HL-60 (cell line): ENCODE results near the gene TRERF1.

Source experiments
- DNase-seq, 2 experiments: peaks; one replicate each; pipeline ENCODE4 v3.0.0-alpha.2; 2010 to 2020; ENCODE audit warnings: low read depth in 1 of 2, low spot score in 1 of 2
- H3K27ac ChIP-seq: fragments of 250-450 bp; sonication (Bioruptor Pico); replicated peaks from 2 replicates; pipeline ENCODE4 v1.5.1; 2020; ENCODE audit warnings: mild to moderate bottlenecking, moderate library complexity
- H3K27me3 ChIP-seq: fragments of 250-450 bp; sonication (Bioruptor Pico); 2 replicates; pipeline ENCODE4 v1.5.1; 2021; ENCODE audit warnings: mild to moderate bottlenecking, moderate library complexity; ENCODE audit not compliant: insufficient read depth, poor library complexity, severe bottlenecking
- H3K4me3 ChIP-seq: replicated peaks from 2 replicates; pipeline ENCODE4 v1.5.1; 2011; ENCODE audit warnings: mild to moderate bottlenecking, control low read depth, low read length; ENCODE audit not compliant: insufficient read depth
- GABPA ChIP-seq: IDR thresholded peaks from 2 replicates; pipeline ENCODE4 v1.6.1; 2012; ENCODE audit warnings: low read depth
- POLR2AphosphoS5 ChIP-seq: IDR thresholded peaks from 2 replicates; pipeline ENCODE4 v1.6.1; 2012; ENCODE audit warnings: low read depth
- SPI1 ChIP-seq: IDR thresholded peaks from 2 replicates; pipeline ENCODE4 v1.6.1; 2012; ENCODE audit warnings: low read depth, mild to moderate bottlenecking, borderline replicate concordance
- TF ChIP-seq, protein P1 (sequence below): IDR thresholded peaks from one replicate; pipeline ENCODE4 v1.5.1; 2011; ENCODE audit warnings: low read length, control low read depth, inconsistent platforms; ENCODE audit not compliant: insufficient read depth
- TF ChIP-seq, protein P2 (sequence below): IDR thresholded peaks from 2 replicates; pipeline ENCODE4 v1.6.1; 2012; ENCODE audit warnings: low read depth; ENCODE audit not compliant: insufficient replicate concordance

TRERF1 gene

DNA sequence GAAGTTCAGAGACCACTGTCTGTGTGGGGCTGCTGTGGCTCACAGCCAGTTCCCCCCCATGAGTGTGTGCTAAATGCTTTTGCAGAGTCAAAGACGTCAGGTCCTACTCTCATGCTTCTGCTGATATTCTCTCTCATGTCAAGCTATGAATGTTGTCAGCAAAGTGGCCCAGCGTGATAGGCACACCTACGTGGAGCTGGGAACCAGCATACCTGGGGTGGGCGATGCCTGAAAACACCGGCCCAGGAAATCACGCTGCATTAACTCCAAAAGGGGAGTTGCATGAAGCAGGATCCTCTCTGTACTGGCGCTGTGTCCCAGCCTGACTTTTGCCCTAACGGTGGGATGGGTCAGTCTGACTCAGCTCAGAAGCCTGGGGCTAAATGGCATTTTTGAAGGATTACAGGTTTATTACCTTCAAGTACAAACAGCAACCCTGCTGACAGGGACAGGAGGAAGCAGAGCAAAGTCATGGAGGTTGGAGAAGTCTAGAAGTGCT is 225.0 kb downstream of the TRERF1 start:
- Histone ChIP-seq H3K4me3 (no peak overlapping the region), H3K27me3 (no peaks in the 10 kb centered on the region), H3K27ac (no peak overlapping the region)
- TF ChIP-seq, protein P1, sequence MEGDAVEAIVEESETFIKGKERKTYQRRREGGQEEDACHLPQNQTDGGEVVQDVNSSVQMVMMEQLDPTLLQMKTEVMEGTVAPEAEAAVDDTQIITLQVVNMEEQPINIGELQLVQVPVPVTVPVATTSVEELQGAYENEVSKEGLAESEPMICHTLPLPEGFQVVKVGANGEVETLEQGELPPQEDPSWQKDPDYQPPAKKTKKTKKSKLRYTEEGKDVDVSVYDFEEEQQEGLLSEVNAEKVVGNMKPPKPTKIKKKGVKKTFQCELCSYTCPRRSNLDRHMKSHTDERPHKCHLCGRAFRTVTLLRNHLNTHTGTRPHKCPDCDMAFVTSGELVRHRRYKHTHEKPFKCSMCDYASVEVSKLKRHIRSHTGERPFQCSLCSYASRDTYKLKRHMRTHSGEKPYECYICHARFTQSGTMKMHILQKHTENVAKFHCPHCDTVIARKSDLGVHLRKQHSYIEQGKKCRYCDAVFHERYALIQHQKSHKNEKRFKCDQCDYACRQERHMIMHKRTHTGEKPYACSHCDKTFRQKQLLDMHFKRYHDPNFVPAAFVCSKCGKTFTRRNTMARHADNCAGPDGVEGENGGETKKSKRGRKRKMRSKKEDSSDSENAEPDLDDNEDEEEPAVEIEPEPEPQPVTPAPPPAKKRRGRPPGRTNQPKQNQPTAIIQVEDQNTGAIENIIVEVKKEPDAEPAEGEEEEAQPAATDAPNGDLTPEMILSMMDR: no peak
- peak; percentile 27; the same call in 1 of the 2 replicates for TF ChIP-seq POLR2AphosphoS5
- TF ChIP-seq, protein P2, sequence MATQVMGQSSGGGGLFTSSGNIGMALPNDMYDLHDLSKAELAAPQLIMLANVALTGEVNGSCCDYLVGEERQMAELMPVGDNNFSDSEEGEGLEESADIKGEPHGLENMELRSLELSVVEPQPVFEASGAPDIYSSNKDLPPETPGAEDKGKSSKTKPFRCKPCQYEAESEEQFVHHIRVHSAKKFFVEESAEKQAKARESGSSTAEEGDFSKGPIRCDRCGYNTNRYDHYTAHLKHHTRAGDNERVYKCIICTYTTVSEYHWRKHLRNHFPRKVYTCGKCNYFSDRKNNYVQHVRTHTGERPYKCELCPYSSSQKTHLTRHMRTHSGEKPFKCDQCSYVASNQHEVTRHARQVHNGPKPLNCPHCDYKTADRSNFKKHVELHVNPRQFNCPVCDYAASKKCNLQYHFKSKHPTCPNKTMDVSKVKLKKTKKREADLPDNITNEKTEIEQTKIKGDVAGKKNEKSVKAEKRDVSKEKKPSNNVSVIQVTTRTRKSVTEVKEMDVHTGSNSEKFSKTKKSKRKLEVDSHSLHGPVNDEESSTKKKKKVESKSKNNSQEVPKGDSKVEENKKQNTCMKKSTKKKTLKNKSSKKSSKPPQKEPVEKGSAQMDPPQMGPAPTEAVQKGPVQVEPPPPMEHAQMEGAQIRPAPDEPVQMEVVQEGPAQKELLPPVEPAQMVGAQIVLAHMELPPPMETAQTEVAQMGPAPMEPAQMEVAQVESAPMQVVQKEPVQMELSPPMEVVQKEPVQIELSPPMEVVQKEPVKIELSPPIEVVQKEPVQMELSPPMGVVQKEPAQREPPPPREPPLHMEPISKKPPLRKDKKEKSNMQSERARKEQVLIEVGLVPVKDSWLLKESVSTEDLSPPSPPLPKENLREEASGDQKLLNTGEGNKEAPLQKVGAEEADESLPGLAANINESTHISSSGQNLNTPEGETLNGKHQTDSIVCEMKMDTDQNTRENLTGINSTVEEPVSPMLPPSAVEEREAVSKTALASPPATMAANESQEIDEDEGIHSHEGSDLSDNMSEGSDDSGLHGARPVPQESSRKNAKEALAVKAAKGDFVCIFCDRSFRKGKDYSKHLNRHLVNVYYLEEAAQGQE: no peak
- no peak for TF ChIP-seq GABPA
- DNase-seq: no peak

GRCh38 chr6:42226161-42226611 is 225.5 kb downstream of the TRERF1 start:
- Histone ChIP-seq H3K27ac (no peak overlapping the region), H3K27me3 (no peaks in the 10 kb centered on the region), H3K4me3 (no peak overlapping the region)
- DNase-seq: no peak
- TF ChIP-seq, protein P2: no peak
- TF ChIP-seq SPI1: no peak
- no peak for TF ChIP-seq GABPA
- TF ChIP-seq, protein P1: no peak
- TF ChIP-seq POLR2AphosphoS5: no peak

- TF ChIP-seq, protein P2: no peak
- TF ChIP-seq GABPA: no peak
- TF ChIP-seq POLR2AphosphoS5: no peak
- no peak for TF ChIP-seq SPI1
- TF ChIP-seq, protein P1: no peak
- Histone ChIP-seq H3K4me3 (no peak overlapping the region), H3K27ac (no peak overlapping the region), H3K27me3 (no peaks in the 10 kb centered on the region)
- no peak for DNase-seq
Observed at GRCh38 chr6:42225419-42225818, 226.3 kb downstream of the TRERF1 start.
